ENCODE results near the gene COL23A1. TPM values are rescaled to one million over a fixed set of nuclear protein-coding genes. Genes with fewer than 3 reads are reported as not detected.

The COL23A1 gene
- total RNA-seq, 4 donors from 2014 or later, result 0.83 to 1.8 (median 1.5) TPM

DNA sequence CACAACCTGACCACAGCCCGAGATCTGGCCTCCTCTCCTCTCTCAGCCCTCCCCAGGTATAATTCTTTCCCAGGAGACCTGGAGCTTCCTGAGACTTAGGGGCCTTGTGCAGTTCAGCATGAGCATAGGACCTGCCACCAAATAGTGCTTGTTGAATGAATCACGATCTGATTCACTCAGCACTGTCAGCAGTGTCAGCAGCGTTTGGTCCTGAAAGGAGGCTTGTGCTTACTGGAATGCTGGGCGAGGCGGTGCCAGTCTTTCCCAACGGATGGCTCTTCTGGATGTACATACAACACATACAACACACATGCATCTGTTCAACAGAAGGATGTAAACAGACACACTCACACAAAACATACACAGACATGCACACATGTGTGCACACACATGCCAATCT is 173.3 kb downstream of the COL23A1 start:
- H3K4me3 ChIP-seq, result no peak overlapping the region
- no peak overlapping the region for H3K27ac ChIP-seq (replicated peaks in 1 of 4)
- H3K4me1 ChIP-seq, result peaks cover 0 to 7% (median 0%) of the 10 kb centered on the region in 4 donors
- no peak for DNase-seq (ENCODE audit: extremely low spot score)
- WGBS, result 72% methylated on average over 6 of the region's 6 CpGs
- H3K36me3 ChIP-seq, result no peaks in the 10 kb centered on the region
- TF ChIP-seq POLR2A (IDR thresholded peaks at IDR 0.05; ENCODE audit: low read depth), result no peak
- no peak for TF ChIP-seq EP300 (IDR thresholded peaks at IDR 0.05)
- TF ChIP-seq, protein P1, sequence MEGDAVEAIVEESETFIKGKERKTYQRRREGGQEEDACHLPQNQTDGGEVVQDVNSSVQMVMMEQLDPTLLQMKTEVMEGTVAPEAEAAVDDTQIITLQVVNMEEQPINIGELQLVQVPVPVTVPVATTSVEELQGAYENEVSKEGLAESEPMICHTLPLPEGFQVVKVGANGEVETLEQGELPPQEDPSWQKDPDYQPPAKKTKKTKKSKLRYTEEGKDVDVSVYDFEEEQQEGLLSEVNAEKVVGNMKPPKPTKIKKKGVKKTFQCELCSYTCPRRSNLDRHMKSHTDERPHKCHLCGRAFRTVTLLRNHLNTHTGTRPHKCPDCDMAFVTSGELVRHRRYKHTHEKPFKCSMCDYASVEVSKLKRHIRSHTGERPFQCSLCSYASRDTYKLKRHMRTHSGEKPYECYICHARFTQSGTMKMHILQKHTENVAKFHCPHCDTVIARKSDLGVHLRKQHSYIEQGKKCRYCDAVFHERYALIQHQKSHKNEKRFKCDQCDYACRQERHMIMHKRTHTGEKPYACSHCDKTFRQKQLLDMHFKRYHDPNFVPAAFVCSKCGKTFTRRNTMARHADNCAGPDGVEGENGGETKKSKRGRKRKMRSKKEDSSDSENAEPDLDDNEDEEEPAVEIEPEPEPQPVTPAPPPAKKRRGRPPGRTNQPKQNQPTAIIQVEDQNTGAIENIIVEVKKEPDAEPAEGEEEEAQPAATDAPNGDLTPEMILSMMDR (IDR thresholded peaks at IDR 0.05), result no peak
- no peak for TF ChIP-seq POLR2AphosphoS5 (IDR thresholded peaks at IDR 0.05)
- intact Hi-C loops (cut with DNase I), result no loop called here
- no peaks in the 10 kb centered on the region for H3K9me3 ChIP-seq
- peaks cover 0 to 6% (median 0%) of the 10 kb centered on the region in 4 donors for H3K27me3 ChIP-seq

DNA sequence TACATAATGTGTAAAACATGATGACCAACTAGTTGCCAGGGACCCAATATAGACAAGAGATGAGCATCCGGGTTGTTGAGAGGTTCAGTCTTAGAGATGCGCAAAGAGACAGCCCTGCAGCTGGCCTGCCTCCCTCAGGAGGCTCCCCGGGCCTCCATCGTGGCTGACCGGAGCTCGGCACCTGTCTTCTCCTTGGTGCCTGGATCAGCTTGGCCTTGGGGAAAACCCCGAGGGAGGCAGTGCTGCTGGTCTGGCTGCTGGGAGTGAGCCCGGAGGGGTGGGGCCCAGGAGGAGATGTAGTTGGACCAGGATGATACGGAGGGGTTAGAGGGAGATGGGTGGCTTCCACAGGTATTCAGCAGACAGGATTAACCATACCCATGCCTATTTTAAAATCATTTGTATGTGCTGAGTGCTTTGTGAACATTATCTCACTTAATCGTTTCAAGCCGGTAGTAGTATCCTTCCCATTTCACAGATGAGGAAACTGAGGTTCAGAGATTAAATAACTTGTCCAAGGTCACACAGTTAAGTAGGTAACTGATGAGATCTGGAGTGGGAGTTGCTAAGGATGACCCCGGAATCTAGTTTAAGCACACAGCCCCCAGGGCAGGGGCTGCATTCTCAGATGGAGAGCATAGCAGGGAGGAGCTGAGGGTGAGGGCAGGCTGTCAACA is 173.8 kb downstream of the COL23A1 start:
- TF ChIP-seq POLR2A (IDR thresholded peaks at IDR 0.05; ENCODE audit: low read depth) (no peak), POLR2AphosphoS5 (IDR thresholded peaks at IDR 0.05) (no peak), EP300 (IDR thresholded peaks at IDR 0.05) (no peak)
- TF ChIP-seq, protein P1 (IDR thresholded peaks at IDR 0.05), result no peak
- Histone ChIP-seq H3K4me3 (no peak overlapping the region), H3K27me3 (peaks cover 0 to 6% (median 0%) of the 10 kb centered on the region in 4 donors), H3K9me3 (no peaks in the 10 kb centered on the region), H3K27ac (replicated peaks in 1 of 4) (no peak overlapping the region), H3K36me3 (no peaks in the 10 kb centered on the region), H3K4me1 (peaks cover 0 to 7% (median 0%) of the 10 kb centered on the region in 4 donors)
- intact Hi-C loops (cut with DNase I), result no loop called here
- DNase-seq (ENCODE audit: extremely low spot score), result no peak
- 91% methylated on average over 12 of the region's 12 CpGs for WGBS

DNA sequence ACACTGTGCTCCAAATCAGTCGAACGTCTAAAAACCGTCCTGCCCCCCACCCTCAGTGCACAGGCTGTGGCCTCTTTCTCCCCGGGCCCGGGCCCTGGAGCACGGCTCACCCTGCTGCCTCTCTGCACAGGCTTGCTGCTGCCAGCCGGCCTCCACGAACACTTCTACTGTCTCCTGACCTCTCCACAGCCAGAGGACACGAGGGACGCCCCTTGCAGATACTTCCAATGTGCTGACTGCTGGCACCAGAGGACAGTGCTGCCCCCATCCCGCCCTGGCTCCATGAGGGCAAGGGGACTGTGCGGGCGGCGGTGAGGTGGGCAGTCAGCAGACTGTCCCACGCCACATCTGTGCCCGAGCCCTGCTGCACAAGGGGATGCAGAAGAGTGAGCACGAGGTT is 174.8 kb downstream of the COL23A1 start:
- WGBS, result 82% methylated on average over 6 of the region's 17 CpGs
- no peak overlapping the region for H3K27ac ChIP-seq (replicated peaks in 1 of 4)
- no peak for TF ChIP-seq EP300 (IDR thresholded peaks at IDR 0.05)
- TF ChIP-seq, protein P1 (IDR thresholded peaks at IDR 0.05), result no peak
- no peak for TF ChIP-seq POLR2A (IDR thresholded peaks at IDR 0.05; ENCODE audit: low read depth)
- no peak for TF ChIP-seq POLR2AphosphoS5 (IDR thresholded peaks at IDR 0.05)
- H3K9me3 ChIP-seq, result no peaks in the 10 kb centered on the region
- intact Hi-C loops (cut with DNase I), result no loop called here
- no peak overlapping the region for H3K4me3 ChIP-seq
- peaks cover 0 to 6% (median 0%) of the 10 kb centered on the region in 4 donors for H3K27me3 ChIP-seq
- H3K4me1 ChIP-seq, result peaks cover 0 to 7% (median 0%) of the 10 kb centered on the region in 4 donors
- H3K36me3 ChIP-seq, result no peaks in the 10 kb centered on the region
- no peak for DNase-seq (ENCODE audit: extremely low spot score)

DNA sequence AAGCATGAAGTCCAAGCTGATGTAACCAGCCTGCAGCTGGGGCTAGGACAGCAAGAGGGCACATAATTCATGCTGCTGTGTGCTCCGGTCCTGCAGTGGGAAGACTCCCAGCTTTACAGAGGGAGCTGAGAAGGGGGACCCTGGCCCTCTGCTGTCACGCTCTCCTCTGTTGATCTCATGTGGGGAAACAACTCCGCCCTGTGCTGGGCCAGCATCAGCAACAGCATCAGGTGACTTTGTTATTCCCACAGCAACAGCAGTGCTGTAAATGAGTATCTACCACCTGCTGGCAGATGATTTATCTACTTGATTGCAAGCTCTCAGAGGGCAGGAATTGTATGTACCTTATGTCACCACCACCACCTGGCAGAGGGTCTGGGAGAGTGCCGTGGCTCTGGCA is 176.2 kb downstream of the COL23A1 start:
- intact Hi-C loops (cut with DNase I), result no loop called here
- 83% methylated on average over 4 of the region's 4 CpGs for WGBS
- TF ChIP-seq POLR2AphosphoS5 (IDR thresholded peaks at IDR 0.05), result no peak
- TF ChIP-seq POLR2A (IDR thresholded peaks at IDR 0.05; ENCODE audit: low read depth), result no peak
- TF ChIP-seq EP300 (IDR thresholded peaks at IDR 0.05), result no peak
- TF ChIP-seq, protein P1 (IDR thresholded peaks at IDR 0.05), result no peak
- H3K4me3 ChIP-seq, result no peak overlapping the region
- no peaks in the 10 kb centered on the region for H3K9me3 ChIP-seq
- H3K27ac ChIP-seq (replicated peaks in 1 of 4), result no peak overlapping the region
- no peaks in the 10 kb centered on the region for H3K4me1 ChIP-seq
- H3K27me3 ChIP-seq, result peaks cover 0 to 6% (median 0%) of the 10 kb centered on the region in 4 donors
- no peaks in the 10 kb centered on the region for H3K36me3 ChIP-seq
- no peak for DNase-seq (ENCODE audit: extremely low spot score)
